ENCODE results near the gene GRIN3B.

DNA sequence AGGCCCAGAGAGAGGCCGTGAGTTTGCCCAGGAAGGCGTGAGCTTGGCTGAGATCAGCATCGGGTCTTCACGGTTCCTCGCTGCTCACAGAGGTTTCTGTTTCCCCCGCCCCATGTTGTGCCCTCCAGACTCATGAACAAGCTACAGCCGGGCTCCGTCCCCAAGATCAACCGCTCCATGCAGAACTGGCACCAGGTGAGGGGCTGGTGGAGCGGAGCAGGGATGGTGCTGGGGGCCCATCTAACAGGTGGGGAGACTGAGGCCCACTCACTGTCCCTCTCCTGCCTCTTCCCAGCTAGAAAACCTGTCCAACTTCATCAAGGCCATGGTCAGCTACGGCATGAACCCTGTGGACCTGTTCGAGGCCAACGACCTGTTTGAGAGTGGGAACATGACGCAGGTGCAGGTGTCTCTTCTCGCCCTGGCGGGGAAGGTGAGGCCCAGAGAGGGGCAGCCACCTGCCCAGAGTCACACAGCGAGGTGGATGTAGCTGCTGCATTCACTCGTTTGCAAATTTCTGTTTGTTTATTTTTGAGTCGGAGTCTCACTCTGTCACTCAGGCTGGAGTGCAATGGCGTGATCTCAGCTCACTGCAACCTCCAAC lies 32.1 kb downstream of the GRIN3B start:
- TF ChIP-seq SMC3 (IDR thresholded peaks at IDR 0.05) (no peak), ESRRA (IDR thresholded peaks at IDR 0.05; ENCODE audit: borderline replicate concordance, low read length) (no peak), JUN (IDR thresholded peaks at IDR 0.05) (no peak), RCOR1 (IDR thresholded peaks at IDR 0.05; ENCODE audit: low read depth, low read length) (no peak)
- TF ChIP-seq, protein P1, sequence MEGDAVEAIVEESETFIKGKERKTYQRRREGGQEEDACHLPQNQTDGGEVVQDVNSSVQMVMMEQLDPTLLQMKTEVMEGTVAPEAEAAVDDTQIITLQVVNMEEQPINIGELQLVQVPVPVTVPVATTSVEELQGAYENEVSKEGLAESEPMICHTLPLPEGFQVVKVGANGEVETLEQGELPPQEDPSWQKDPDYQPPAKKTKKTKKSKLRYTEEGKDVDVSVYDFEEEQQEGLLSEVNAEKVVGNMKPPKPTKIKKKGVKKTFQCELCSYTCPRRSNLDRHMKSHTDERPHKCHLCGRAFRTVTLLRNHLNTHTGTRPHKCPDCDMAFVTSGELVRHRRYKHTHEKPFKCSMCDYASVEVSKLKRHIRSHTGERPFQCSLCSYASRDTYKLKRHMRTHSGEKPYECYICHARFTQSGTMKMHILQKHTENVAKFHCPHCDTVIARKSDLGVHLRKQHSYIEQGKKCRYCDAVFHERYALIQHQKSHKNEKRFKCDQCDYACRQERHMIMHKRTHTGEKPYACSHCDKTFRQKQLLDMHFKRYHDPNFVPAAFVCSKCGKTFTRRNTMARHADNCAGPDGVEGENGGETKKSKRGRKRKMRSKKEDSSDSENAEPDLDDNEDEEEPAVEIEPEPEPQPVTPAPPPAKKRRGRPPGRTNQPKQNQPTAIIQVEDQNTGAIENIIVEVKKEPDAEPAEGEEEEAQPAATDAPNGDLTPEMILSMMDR (IDR thresholded peaks at IDR 0.05), result no peak

Measured in A549 (cell line).